SK-N-MC (cell line): ENCODE results near the gene HJURP.

Experiments
- EZH2 ChIP-seq: fragments of 200-600 bp; sonication (generic); IDR thresholded peaks from one replicate; pipeline ENCODE4 v1.6.1; 2017; ENCODE audit warnings: antibody characterized with exemption
- POLR2AphosphoS5 ChIP-seq: IDR thresholded peaks from 2 replicates; pipeline ENCODE4 v1.6.1; 2012; ENCODE audit warnings: mild to moderate bottlenecking, low read depth, low read length, borderline replicate concordance

- TF ChIP-seq EZH2 (no peak), POLR2AphosphoS5 (no peak)
Measured at GRCh38 chr2:233816334-233816733, 38.0 kb downstream of the HJURP start.
